ENCODE data around the gene MMP24OS. TPM values are rescaled to one million over a fixed set of nuclear protein-coding genes. Genes with fewer than 3 reads are reported as not detected.

MMP24OS gene
- total RNA-seq: 19.6 TPM

DNA sequence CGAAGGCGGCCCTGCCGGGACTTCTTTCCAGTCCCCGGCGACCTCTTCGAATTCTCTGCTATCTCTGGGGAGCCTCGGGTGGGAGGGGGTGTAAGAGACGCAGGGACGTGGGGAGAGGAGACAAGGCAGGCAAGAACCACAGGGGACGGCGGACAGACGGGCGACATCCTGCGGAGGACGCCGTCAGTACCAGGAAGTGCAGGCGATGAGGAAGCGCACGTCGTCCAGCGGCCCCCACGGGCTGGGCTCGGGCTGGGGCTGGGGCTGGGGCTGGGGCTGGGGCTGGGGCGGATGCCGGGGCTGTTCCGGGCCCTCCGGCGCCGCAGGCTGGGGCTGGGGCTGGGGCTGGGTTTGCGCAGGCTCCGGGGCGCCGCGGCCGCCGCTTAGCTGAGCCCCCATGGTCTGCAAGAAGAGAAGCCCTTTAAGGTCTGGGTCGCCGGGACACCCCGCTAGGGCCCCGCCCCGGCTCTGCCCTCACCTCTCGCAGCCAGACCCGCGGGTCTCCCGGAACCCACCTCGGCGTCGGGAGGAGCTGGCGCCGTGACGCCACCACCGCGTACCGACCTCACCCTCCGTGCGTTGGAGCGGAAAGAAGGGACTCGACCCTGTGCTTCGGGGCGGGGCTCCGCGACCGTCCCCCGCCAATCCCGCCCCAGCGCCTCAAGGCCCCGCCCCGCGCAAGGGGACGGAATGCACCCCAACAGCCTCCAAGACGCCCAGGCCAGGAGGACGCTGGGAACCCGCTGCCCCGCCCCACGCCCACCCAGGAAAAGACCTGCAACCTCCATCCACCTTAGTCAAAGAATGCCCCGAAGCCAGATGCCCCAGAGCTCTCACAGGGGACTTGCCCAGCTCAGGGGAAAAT is at the start of gene MMP24OS:
TSS of gene MMP24OS (minus strand) at position 592 of the 865 bp plus-strand sequence. CDS start at position 399, 193 bp downstream.

DNA sequence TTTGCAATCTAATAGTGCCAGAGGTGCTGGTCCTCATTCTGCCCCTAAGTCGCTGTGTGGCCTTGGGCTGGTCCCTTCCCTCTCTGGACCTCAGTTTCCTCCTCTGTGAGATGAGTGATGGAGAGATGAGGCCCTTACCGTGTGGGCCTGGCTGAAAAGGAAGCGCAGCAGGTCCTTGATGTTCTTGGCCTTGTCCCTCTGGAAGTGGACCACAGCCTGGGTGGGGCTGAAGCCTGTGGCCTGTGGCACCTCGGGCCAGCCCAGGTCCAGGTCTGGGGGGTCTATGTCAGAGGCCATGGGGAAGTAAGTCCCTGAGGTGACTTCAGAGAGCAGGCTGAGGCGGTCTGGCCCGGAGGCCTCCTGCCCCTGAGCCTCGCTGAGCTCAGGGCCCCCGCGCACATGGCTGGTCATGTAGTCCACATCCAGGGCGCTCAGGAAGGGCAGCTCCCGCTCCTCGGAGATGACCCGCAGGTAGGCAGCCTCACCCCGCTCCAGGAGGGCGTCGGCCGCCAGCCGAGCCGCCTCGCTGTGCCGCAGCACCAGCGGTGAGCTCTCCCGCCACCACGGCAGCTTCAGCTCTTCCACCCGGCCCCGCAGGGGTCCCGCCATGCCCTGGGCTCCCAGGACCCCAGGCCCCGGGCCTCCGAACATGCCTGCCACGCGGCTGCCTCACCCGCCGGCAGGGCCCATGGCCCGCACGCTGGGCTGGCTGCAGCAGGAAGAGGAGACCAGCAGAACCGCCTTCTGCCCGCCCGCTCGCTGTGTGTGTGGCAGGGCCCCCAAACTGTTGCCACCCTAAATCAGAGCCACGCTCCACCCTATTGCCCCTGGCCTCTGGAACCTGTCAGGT is 14.0 kb upstream of the MMP24OS start, which contains the start of gene FAM83C:
TSS of gene FAM83C (minus strand) at position 772 of the 850 bp plus-strand sequence. CDS start at position 651, 121 bp downstream.

DNA sequence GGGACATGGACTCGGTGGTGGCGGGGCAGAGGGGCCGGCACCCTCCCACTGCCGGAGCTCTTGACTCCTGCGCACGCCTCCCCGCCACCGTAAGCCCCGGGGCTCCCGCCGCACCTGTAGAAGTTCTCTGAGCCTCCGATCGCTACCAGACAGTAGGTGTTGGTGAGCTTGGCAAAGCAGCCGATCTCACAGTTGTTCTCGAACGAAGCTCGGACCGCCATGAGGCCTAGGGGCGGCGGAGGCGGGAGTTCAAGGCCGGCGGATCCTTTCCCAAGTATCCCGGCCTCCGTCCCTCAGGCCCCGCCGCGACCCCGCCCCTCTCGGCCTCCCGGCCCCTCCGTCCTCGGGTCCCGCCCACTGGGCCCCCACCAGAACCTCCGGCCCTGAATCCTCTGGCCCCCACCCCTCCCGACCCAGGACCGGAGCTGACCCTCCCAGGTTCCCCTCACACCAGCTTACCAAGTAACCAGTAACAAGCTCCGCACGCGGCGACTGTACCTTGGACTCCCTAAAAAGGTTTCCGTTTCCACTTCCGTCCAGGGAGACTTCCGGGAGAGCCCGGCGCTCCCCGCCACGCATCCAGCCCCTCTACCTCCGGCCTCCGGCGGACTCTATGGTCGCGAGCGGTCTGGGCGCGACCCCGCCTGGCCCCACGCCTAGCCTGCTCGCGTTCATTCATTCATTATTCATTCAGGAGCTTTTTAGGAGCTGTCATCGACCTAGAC is 6.5 kb upstream of the MMP24OS start, which contains the start of gene EIF6:
TSS of gene EIF6 (minus strand) at position 506 of the 725 bp plus-strand sequence. CDS start at position 221, 285 bp downstream.

Other genes with a start within 250 kb of the MMP24OS start
- 58.4 TPM for gene TRPC4AP, start 185.3 kb downstream of the MMP24OS start, total RNA-seq
- gene EDEM2, start 130.8 kb downstream of the MMP24OS start, total RNA-seq: 19.2 TPM
- gene PROCR, start 106.0 kb downstream of the MMP24OS start, total RNA-seq: 22.4 TPM
- gene MMP24, start 51.4 kb downstream of the MMP24OS start, total RNA-seq: 1.9 TPM
- 103 TPM for gene EIF6, start 6.7 kb upstream of the MMP24OS start, total RNA-seq
- gene FAM83C, start 14.3 kb upstream of the MMP24OS start, total RNA-seq: not detected
- gene UQCC1, start 133.9 kb upstream of the MMP24OS start, total RNA-seq: 41.1 TPM
- gene GDF5, start 160.1 kb upstream of the MMP24OS start, total RNA-seq: 0.12 TPM
- gene CEP250, start 177.5 kb upstream of the MMP24OS start, total RNA-seq: 21.4 TPM

Measured in metanephros (tissue), 1 donor.